K562 (cell line): ENCODE results near the gene MTHFR. TPM values are rescaled to one million over a fixed set of nuclear protein-coding genes. Genes with fewer than 3 reads are reported as not detected.

Experiments
- ATF1 ChIP-seq, 2 experiments: fragments of 450-650 bp in 1 of 2; IDR thresholded peaks; 2 replicates each; pipeline ENCODE4 v1.6.1; 2016; ENCODE audit warnings: missing compliant biosample characterization in 1 of 2, missing genetic modification characterization in 1 of 2
- CHCHD3 ChIP-seq: fragments of 250-450 bp; sonication (Bioruptor Pico); IDR thresholded peaks from 2 replicates; pipeline ENCODE4 v2.1.2; 2022; ENCODE audit warnings: mild to moderate bottlenecking
- IRF2 ChIP-seq: sonication (generic); formaldehyde crosslinking; IDR thresholded peaks from 2 replicates; pipeline ENCODE4 v1.8.1; 2022; ENCODE audit warnings: mild to moderate bottlenecking, missing genetic modification reagents
- JUND ChIP-seq, 2 experiments: IDR thresholded peaks; 2 replicates in 1 of 2; 3 replicates in 1 of 2; pipeline ENCODE4 v1.6.1; 2011; ENCODE audit warnings: borderline replicate concordance in 2 of 2, low read depth in 2 of 2, low read length in 2 of 2, improper control_type of control experiment in 1 of 2, missing biosample characterization in 1 of 2, missing genetic modification characterization in 1 of 2, missing genetic modification reagents in 1 of 2
- MLX ChIP-seq, 2 experiments: fragments of 450-650 bp in 1 of 2; sonication (generic) in 1 of 2; formaldehyde crosslinking; conservative IDR thresholded peaks; 2 replicates each; pipeline versions ENCODE4 v1.4.0 to v1.8.1; 2020 to 2022; ENCODE audit warnings: mild to moderate bottlenecking in 1 of 2, missing genetic modification reagents in 1 of 2
- NFRKB ChIP-seq: fragments of 450-650 bp; IDR thresholded peaks from 2 replicates; pipeline ENCODE4 v1.6.1; 2016; ENCODE audit warnings: low read depth
- NR0B1 ChIP-seq: fragments of 450-650 bp; IDR thresholded peaks from one replicate; pipeline ENCODE4 v1.6.1; 2018; ENCODE audit warnings: mild to moderate bottlenecking, moderate library complexity; ENCODE audit not compliant: partially characterized antibody
- RCOR1 ChIP-seq, 2 experiments: IDR thresholded peaks; 2 replicates each; pipeline ENCODE4 v1.6.1; 2012; ENCODE audit warnings: low read depth in 2 of 2, low read length in 2 of 2, borderline replicate concordance in 1 of 2, improper control_type of control experiment in 1 of 2
- RNF2 ChIP-seq: sonication (generic); IDR thresholded peaks from 2 replicates; pipeline ENCODE4 v1.6.1; 2016
- SMAD4 ChIP-seq: fragments of 250-450 bp; sonication (Bioruptor Pico); conservative IDR thresholded peaks from 2 replicates; pipeline ENCODE4 v1.8.0; 2021; ENCODE audit warnings: inconsistent platforms, mild to moderate bottlenecking, moderate library complexity
- SMARCB1 ChIP-seq: IDR thresholded peaks from 2 replicates; pipeline ENCODE4 v1.6.1; 2011; ENCODE audit warnings: improper control_type of control experiment, low read depth; ENCODE audit not compliant: insufficient read length
- TARDBP ChIP-seq: fragments of 450-650 bp; IDR thresholded peaks from 2 replicates; pipeline ENCODE4 v1.6.1; 2016
- TEAD1 ChIP-seq, 2 experiments: fragments of 450-650 bp in 1 of 2; sonication (generic) in 1 of 2; formaldehyde crosslinking; IDR thresholded peaks; 2 replicates each; pipeline versions ENCODE4 v1.4.0 to v1.8.0; 2020 to 2022; ENCODE audit warnings: mild to moderate bottlenecking in 2 of 2, missing genetic modification reagents in 1 of 2
- TFAP4 ChIP-seq: sonication (generic); formaldehyde crosslinking; IDR thresholded peaks from 2 replicates; pipeline ENCODE4 v1.8.0; 2022; ENCODE audit warnings: missing genetic modification reagents, mild to moderate bottlenecking, moderate library complexity, borderline replicate concordance
- UBTF ChIP-seq, 2 experiments: IDR thresholded peaks; 2 replicates each; pipeline ENCODE4 v1.6.1; 2012; ENCODE audit warnings: improper control_type of control experiment in 2 of 2, low read depth in 2 of 2, low read length in 2 of 2, borderline replicate concordance in 1 of 2
- ZEB2 ChIP-seq: fragments of 450-650 bp; IDR thresholded peaks from 2 replicates; pipeline ENCODE4 v1.6.1; 2016
- ZKSCAN8 ChIP-seq: fragments of 200-800 bp; sonication (Bioruptor generic); IDR thresholded peaks from 2 replicates; pipeline ENCODE4 v1.6.1; 2016; ENCODE audit warnings: missing genetic modification characterization, missing compliant biosample characterization
- ZNF280B ChIP-seq: fragments of 250-450 bp; sonication (Bioruptor Pico); IDR thresholded peaks from 2 replicates; pipeline ENCODE4 v1.5.1; 2021; ENCODE audit warnings: mild to moderate bottlenecking
- ZNF75A ChIP-seq: fragments of 450-650 bp; formaldehyde crosslinking; IDR thresholded peaks from 2 replicates; pipeline ENCODE4 v1.4.0; 2020; ENCODE audit warnings: mild to moderate bottlenecking
- polyA plus RNA-seq, 8 experiments: library from polyadenylated mRNA; depleted of rRNA in 4 of 8; stranded (reverse) in 5 of 8; unstranded in 3 of 8; fragments of >200 nt; fragmentation: Nextera tagmentation in 2 of 8; fragmentation: Illumina TruSeq in 1 of 8; extraction: Ambion mirVana in 2 of 8; extraction: Trizol in 1 of 8; gene quantifications; 2 replicates each; pipeline versions ENCODE4 v1.2.1 to v1.2.3, GENCODE V29; 2011 to 2014; ENCODE audit warnings: inconsistent platforms in 1 of 8, missing spikeins in 1 of 8
- total RNA-seq, 7 experiments: library from RNA; depleted of rRNA in 6 of 7; stranded (reverse); fragments of >200 nt in 6 of 7; fragmentation: Illumina TruSeq in 2 of 7; extraction: Trizol in 2 of 7; gene quantifications; 2 replicates each; pipeline versions ENCODE4 v1.2.1 to v1.2.3, GENCODE V29; 2011 to 2021; ENCODE audit warnings: low replicate concordance in 1 of 7

Gene MTHFR
- total and polyA plus RNA-seq, 9 of the 15 experiments (the other 6 are each of a cell fraction or from before 2014, with no cell fraction given), result 5.0 to 104 (median 62.6) TPM

- peak; percentile 60; the same call in 1 of the 2 replicates for TF ChIP-seq TFAP4 (CRISPR knock-in tag)
- 0 out of 4 replicates have a peak, but pooled peaks of 1 of the 2 experiments have one; percentile 28 for TF ChIP-seq RCOR1 (IDR thresholded peaks at IDR 0.05; ENCODE audit: borderline replicate concordance in 1 of 2, low read depth in 2 of 2, low read length in 2 of 2)
- peak; percentile 52; the same call in 1 of the 2 replicates for TF ChIP-seq JUND (IDR thresholded peaks at IDR 0.05; ENCODE audit: borderline replicate concordance, low read depth, low read length)
- TF ChIP-seq JUND (tag; IDR thresholded peaks at IDR 0.05; ENCODE audit: borderline replicate concordance, low read depth, low read length), result peak; percentile 56; the same call in 1 of the 3 replicates
- no peak for TF ChIP-seq ZNF75A (CRISPR knock-in tag)
- TF ChIP-seq RNF2, result no peak
- no peak for TF ChIP-seq CHCHD3
- no peak for TF ChIP-seq SMARCB1
- TF ChIP-seq UBTF (IDR thresholded peaks at IDR 0.05; ENCODE audit: borderline replicate concordance in 1 of 2, low read depth in 2 of 2, low read length in 2 of 2), result 0 out of 4 replicates have a peak, but pooled peaks of 1 of the 2 experiments have one; percentile 59
- TF ChIP-seq NFRKB, result no peak
- no peak for TF ChIP-seq ZKSCAN8 (CRISPR knock-in tag)
- no peak for TF ChIP-seq NR0B1
- TF ChIP-seq IRF2 (CRISPR knock-in tag), result no peak
- peak in 1 of 2 experiments; percentile 69; a peak in 2 of 4 replicates for TF ChIP-seq TEAD1 (CRISPR knock-in tag; IDR thresholded peaks at IDR 0.05)
- TF ChIP-seq SMAD4, result 0 out of 2 replicates have a peak, but pooled peaks have one; percentile 51
- no peak for TF ChIP-seq ZEB2
- peak in 1 of 2 experiments; percentile 71; a peak in 1 of 4 replicates for TF ChIP-seq MLX (CRISPR knock-in tag; conservative IDR thresholded peaks at IDR 0.05)
- TF ChIP-seq TARDBP, result peak; percentile 67; the same call in 1 of the 2 replicates
- TF ChIP-seq ZNF280B (CRISPR knock-in tag), result no peak
- no peak for TF ChIP-seq ATF1 (CRISPR knock-in tag; IDR thresholded peaks at IDR 0.05)
- TF ChIP-seq ATF1 (tag; IDR thresholded peaks at IDR 0.05), result 0 out of 2 replicates have a peak, but pooled peaks have one; percentile 17
These were observed 32.8 kb upstream of the MTHFR start (continued) for GRCh38 chr1:11838349-11839272.
